ENCODE data around the gene KLHL17. TPM values are rescaled to one million over a fixed set of nuclear protein-coding genes. Genes with fewer than 3 reads are reported as not detected.

KLHL17 gene
- total and polyA plus RNA-seq, 9 of the 15 experiments (the other 6 are each of a cell fraction or from before 2014, with no cell fraction given): 0.14 to 84.8 (median 13.0) TPM

DNA sequence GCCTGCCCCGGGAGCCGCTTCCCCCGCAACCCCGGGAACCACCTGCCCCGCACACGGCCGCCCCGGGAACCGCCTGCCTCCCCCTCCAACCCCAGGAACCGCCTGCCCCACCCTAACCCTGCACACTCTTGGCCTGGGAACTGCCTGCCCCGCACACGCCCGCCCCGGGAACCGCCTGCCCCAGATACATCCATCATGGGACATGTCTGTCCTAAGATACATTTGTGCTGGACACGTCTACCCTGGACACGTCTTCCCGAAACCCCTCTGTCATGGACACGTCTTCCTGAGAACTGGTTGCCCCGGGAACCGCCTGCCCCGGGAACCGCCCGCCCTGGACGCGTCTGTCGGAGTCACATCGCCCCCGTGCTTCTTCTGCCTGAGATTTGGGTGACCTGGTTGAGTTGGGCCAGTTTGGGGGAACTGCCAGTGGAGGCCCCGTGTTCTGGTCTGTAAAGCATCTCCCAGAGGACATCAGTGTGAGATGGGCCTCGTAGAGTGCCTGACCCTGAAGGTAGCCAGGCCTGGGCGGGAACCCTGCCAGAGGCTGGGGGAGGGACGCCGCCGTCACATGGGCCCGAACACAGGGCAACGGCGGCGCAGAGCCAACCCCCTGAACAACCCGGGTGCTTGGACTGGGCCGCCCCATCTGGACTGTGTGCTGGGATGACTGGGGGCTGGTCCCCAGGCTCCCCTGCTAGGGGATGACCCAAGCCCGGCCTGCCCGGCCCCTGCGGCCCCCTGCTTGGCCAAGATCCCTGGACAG, 17.9 kb downstream of the KLHL17 start (continued):
- no peak for TF ChIP-seq RFX5 (IDR thresholded peaks at IDR 0.05; ENCODE audit: low read depth, low read length)
- TF ChIP-seq CTBP1 (IDR thresholded peaks at IDR 0.05; ENCODE audit: borderline replicate concordance): 0 out of 2 replicates have a peak, but pooled peaks have one; percentile 48
- TF ChIP-seq ETV1 (tag; conservative IDR thresholded peaks at IDR 0.05; ENCODE audit: low read depth): no peak
- TF ChIP-seq, protein P1, sequence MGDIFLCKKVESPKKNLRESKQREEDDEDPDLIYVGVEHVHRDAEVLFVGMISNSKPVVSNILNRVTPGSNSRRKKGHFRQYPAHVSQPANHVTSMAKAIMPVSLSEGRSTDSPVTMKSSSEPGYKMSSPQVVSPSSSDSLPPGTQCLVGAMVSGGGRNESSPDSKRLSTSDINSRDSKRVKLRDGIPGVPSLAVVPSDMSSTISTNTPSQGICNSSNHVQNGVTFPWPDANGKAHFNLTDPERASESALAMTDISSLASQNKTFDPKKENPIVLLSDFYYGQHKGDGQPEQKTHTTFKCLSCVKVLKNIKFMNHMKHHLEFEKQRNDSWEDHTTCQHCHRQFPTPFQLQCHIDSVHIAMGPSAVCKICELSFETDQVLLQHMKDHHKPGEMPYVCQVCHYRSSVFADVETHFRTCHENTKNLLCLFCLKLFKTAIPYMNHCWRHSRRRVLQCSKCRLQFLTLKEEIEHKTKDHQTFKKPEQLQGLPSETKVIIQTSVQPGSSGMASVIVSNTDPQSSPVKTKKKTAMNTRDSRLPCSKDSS (IDR thresholded peaks at IDR 0.05; ENCODE audit: low read depth, partially characterized antibody): no peak
- TF ChIP-seq, protein P2, sequence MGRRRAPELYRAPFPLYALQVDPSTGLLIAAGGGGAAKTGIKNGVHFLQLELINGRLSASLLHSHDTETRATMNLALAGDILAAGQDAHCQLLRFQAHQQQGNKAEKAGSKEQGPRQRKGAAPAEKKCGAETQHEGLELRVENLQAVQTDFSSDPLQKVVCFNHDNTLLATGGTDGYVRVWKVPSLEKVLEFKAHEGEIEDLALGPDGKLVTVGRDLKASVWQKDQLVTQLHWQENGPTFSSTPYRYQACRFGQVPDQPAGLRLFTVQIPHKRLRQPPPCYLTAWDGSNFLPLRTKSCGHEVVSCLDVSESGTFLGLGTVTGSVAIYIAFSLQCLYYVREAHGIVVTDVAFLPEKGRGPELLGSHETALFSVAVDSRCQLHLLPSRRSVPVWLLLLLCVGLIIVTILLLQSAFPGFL (CRISPR knock-in tag; IDR thresholded peaks at IDR 0.05): no peak
- TF ChIP-seq, protein P3, sequence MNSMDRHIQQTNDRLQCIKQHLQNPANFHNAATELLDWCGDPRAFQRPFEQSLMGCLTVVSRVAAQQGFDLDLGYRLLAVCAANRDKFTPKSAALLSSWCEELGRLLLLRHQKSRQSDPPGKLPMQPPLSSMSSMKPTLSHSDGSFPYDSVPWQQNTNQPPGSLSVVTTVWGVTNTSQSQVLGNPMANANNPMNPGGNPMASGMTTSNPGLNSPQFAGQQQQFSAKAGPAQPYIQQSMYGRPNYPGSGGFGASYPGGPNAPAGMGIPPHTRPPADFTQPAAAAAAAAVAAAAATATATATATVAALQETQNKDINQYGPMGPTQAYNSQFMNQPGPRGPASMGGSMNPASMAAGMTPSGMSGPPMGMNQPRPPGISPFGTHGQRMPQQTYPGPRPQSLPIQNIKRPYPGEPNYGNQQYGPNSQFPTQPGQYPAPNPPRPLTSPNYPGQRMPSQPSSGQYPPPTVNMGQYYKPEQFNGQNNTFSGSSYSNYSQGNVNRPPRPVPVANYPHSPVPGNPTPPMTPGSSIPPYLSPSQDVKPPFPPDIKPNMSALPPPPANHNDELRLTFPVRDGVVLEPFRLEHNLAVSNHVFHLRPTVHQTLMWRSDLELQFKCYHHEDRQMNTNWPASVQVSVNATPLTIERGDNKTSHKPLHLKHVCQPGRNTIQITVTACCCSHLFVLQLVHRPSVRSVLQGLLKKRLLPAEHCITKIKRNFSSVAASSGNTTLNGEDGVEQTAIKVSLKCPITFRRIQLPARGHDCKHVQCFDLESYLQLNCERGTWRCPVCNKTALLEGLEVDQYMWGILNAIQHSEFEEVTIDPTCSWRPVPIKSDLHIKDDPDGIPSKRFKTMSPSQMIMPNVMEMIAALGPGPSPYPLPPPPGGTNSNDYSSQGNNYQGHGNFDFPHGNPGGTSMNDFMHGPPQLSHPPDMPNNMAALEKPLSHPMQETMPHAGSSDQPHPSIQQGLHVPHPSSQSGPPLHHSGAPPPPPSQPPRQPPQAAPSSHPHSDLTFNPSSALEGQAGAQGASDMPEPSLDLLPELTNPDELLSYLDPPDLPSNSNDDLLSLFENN (IDR thresholded peaks at IDR 0.05; ENCODE audit: low read depth in 2 of 2, low read length in 2 of 2): no peak
- TF ChIP-seq IFI16 (CRISPR knock-in tag; IDR thresholded peaks at IDR 0.05): no peak
- no peak for TF ChIP-seq HLTF (IDR thresholded peaks at IDR 0.05)
- TF ChIP-seq CCNT2 (IDR thresholded peaks at IDR 0.05; ENCODE audit: borderline replicate concordance, extremely low read depth, insufficient read length, low read depth, low read length): no peak
- TF ChIP-seq, protein P4, sequence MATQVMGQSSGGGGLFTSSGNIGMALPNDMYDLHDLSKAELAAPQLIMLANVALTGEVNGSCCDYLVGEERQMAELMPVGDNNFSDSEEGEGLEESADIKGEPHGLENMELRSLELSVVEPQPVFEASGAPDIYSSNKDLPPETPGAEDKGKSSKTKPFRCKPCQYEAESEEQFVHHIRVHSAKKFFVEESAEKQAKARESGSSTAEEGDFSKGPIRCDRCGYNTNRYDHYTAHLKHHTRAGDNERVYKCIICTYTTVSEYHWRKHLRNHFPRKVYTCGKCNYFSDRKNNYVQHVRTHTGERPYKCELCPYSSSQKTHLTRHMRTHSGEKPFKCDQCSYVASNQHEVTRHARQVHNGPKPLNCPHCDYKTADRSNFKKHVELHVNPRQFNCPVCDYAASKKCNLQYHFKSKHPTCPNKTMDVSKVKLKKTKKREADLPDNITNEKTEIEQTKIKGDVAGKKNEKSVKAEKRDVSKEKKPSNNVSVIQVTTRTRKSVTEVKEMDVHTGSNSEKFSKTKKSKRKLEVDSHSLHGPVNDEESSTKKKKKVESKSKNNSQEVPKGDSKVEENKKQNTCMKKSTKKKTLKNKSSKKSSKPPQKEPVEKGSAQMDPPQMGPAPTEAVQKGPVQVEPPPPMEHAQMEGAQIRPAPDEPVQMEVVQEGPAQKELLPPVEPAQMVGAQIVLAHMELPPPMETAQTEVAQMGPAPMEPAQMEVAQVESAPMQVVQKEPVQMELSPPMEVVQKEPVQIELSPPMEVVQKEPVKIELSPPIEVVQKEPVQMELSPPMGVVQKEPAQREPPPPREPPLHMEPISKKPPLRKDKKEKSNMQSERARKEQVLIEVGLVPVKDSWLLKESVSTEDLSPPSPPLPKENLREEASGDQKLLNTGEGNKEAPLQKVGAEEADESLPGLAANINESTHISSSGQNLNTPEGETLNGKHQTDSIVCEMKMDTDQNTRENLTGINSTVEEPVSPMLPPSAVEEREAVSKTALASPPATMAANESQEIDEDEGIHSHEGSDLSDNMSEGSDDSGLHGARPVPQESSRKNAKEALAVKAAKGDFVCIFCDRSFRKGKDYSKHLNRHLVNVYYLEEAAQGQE (IDR thresholded peaks at IDR 0.05; ENCODE audit: borderline replicate concordance): no peak
- TF ChIP-seq, protein P4 (CRISPR knock-in tag; IDR thresholded peaks at IDR 0.05; ENCODE audit: low read depth): no peak
